GM12878 (cell line): Measurements from ENCODE around the gene PRDM16. TPM values are rescaled to one million over a fixed set of nuclear protein-coding genes. Genes with fewer than 3 reads are reported as not detected.

Experiments used
- ATAC-seq: fragments of 200-7000 bp; cut with Tn5 transposase; 3 replicates; pipeline ENCODE4 v1.9.1; 2020; ENCODE audit warnings: mild to moderate bottlenecking, moderate library complexity
- BruUV-seq: library from RNA; stranded (reverse); fragments of 400-500 nt; replicated peaks from 2 replicates; lab custom pipeline; 2021; lab: Mats Ljungman, UMichigan
- CTCF ChIA-PET: fragments of 300-600 bp; sonication (Branson Sonifier 250); formaldehyde crosslinking; extraction: SDS; loops from one replicate; lab custom pipeline; 2021; ENCODE audit warnings: inconsistent platforms; lab: Yijun Ruan, JAX
- POLR2A ChIA-PET: fragments of 350-600 bp; formaldehyde crosslinking; extraction: SDS; loops from one replicate; lab custom pipeline; 2021; ENCODE audit warnings: inconsistent platforms; lab: Charles Lee
- RAD21 ChIA-PET: fragments of 300-600 bp; sonication (Branson Sonifier 250); formaldehyde crosslinking; loops from one replicate; lab custom pipeline; 2023; ENCODE audit warnings: antibody characterized with exemption; ENCODE audit not compliant: unreplicated experiment; lab: Charles Lee
- SMC1A ChIA-PET: fragments of 300-600 bp; sonication (Branson Sonifier 250); formaldehyde crosslinking; loops from one replicate; lab custom pipeline; 2023; ENCODE audit not compliant: unreplicated experiment, uncharacterized antibody; lab: Charles Lee
- DNase-seq: peaks from one replicate; pipeline ENCODE4 v3.0.0-alpha.2; 2011; ENCODE audit warnings: low read depth, low spot score
- FAIRE-seq: peaks from 3 replicates; lab custom pipeline; 2011; peaks lifted over from hg19 to GRCh38; lab: Jason Lieb, UNC
- H2AFZ ChIP-seq: 2 replicates; pipeline ENCODE4 v1.6.0; 2011; ENCODE audit warnings: low read depth, low read length, control low read depth; ENCODE audit not compliant: control insufficient read depth
- H3K27ac ChIP-seq: 2 replicates; pipeline ENCODE4 v1.5.1; 2011; ENCODE audit warnings: control low read depth; ENCODE audit not compliant: control insufficient read depth, insufficient read depth
- H3K27me3 ChIP-seq, 2 experiments: replicated peaks in 1 of 2; 2 replicates each; pipeline versions ENCODE4 v1.6.0 to v1.6.1; 2011; ENCODE audit warnings: low read length in 1 of 2; ENCODE audit not compliant: control insufficient read depth in 2 of 2, insufficient read depth in 2 of 2
- H3K36me3 ChIP-seq, 2 experiments: 2 replicates each; pipeline ENCODE4 v1.5.1; 2011; ENCODE audit warnings: low read length in 1 of 2; ENCODE audit not compliant: control insufficient read depth in 2 of 2, insufficient read depth in 2 of 2
- H3K4me1 ChIP-seq: 2 replicates; pipeline ENCODE4 v1.6.1; 2011; ENCODE audit warnings: mild to moderate bottlenecking, low read length, moderate library complexity, mixed read lengths; ENCODE audit not compliant: control insufficient read depth, insufficient read depth
- H3K4me2 ChIP-seq: 2 replicates; pipeline ENCODE4 v1.6.0; 2011; ENCODE audit warnings: control low read depth; ENCODE audit not compliant: control insufficient read depth, insufficient read depth
- H3K4me3 ChIP-seq: fragments of 200-600 bp; sonication (generic); 2 replicates; pipeline ENCODE4 v1.5.1; 2016
- H3K79me2 ChIP-seq: 2 replicates; pipeline ENCODE4 v1.6.0; 2011; ENCODE audit warnings: low read length; ENCODE audit not compliant: control insufficient read depth, insufficient read depth
- H3K9ac ChIP-seq: 2 replicates; pipeline ENCODE4 v1.8.0; 2011; ENCODE audit warnings: low read length, control low read depth, mixed read lengths; ENCODE audit not compliant: control insufficient read depth, insufficient read depth
- H3K9me3 ChIP-seq: replicated peaks from 3 replicates; pipeline ENCODE4 v1.5.1; 2011; ENCODE audit warnings: mild to moderate bottlenecking, low read length; ENCODE audit not compliant: control insufficient read depth, insufficient read depth
- H4K20me1 ChIP-seq: 2 replicates; pipeline ENCODE4 v1.6.0; 2011; ENCODE audit not compliant: control insufficient read depth, insufficient read depth
- DPF2 ChIP-seq: fragments of 450-650 bp; IDR thresholded peaks from 2 replicates; pipeline ENCODE4 v1.6.1; 2017; ENCODE audit warnings: mild to moderate bottlenecking
- IKZF2 ChIP-seq, 2 experiments: fragments of 450-650 bp; IDR thresholded peaks; 2 replicates each; pipeline ENCODE4 v1.6.1; 2017; ENCODE audit warnings: mild to moderate bottlenecking in 2 of 2, moderate library complexity in 2 of 2
- KDM1A ChIP-seq: fragments of 200-600 bp; sonication (generic); IDR thresholded peaks from 2 replicates; pipeline ENCODE4 v1.6.1; 2016; ENCODE audit warnings: borderline replicate concordance
- PAX5 ChIP-seq: IDR thresholded peaks from 2 replicates; pipeline ENCODE4 v1.6.1; 2011; ENCODE audit warnings: low read depth, low read length, borderline replicate concordance
- POLR2AphosphoS5 ChIP-seq: IDR thresholded peaks from 2 replicates; pipeline ENCODE4 v1.6.1; 2011; ENCODE audit warnings: mild to moderate bottlenecking, low read length, inconsistent platforms
- WGBS: methylation state at CpG from one replicate; pipeline ENCODE4 v1.1.6; 2016; ENCODE audit warnings: low lambda C conversion rate; ENCODE audit not compliant: insufficient replicate concordance, insufficient coverage; ENCODE audit errors: missing lambda C conversion rate; 5-methylcytosine and 5-hydroxymethylcytosine counted together
- in situ Hi-C: fragments of 300-500 bp; cut with MboI; formaldehyde crosslinking; loops from 9 replicates; pipeline ENCODE4 v1.14.3; 2018; ENCODE audit warnings: mixed read lengths
- intact Hi-C: fragments of 100-400 bp; cut with micrococcal nuclease; formaldehyde crosslinking; loops from one replicate; pipeline ENCODE4 v1.14.2; 2022; ENCODE audit not compliant: unreplicated experiment
- polyA plus RNA-seq, 11 experiments: library from polyadenylated mRNA; depleted of rRNA in 4 of 11; unstranded in 6 of 11; stranded (reverse) in 5 of 11; fragments of >200 nt; fragmentation: Nextera tagmentation in 4 of 11; fragmentation: Illumina TruSeq in 1 of 11; extraction: Ambion mirVana in 4 of 11; extraction: Trizol in 1 of 11; gene quantifications; 1 replicate in 1 of 11; 2 replicates in 10 of 11; pipeline versions ENCODE4 v1.2.1 to v1.2.3, GENCODE V29; 2011 to 2016; ENCODE audit warnings: inconsistent platforms in 2 of 11, missing spikeins in 2 of 11, low read depth in 1 of 11
- total RNA-seq, 4 experiments: library from RNA; depleted of rRNA in 3 of 4; stranded (reverse); fragments of >200 nt in 3 of 4; fragmentation: Illumina TruSeq in 1 of 4; extraction: Trizol in 1 of 4; gene quantifications; 2 replicates each; pipeline versions ENCODE4 v1.2.1 to v1.2.3, GENCODE V29; 2013 to 2021
- TF ChIP-seq, protein P1 (sequence below): fragments of 450-650 bp; IDR thresholded peaks from 2 replicates; pipeline ENCODE4 v1.6.1; 2017; ENCODE audit warnings: borderline replicate concordance
- TF ChIP-seq, protein P2 (sequence below): fragments of 450-650 bp; IDR thresholded peaks from 2 replicates; pipeline ENCODE4 v1.6.1; 2016; ENCODE audit warnings: mild to moderate bottlenecking, moderate library complexity, borderline replicate concordance
- TF ChIP-seq, protein P3 (sequence below): fragments of 450-650 bp; formaldehyde crosslinking; IDR thresholded peaks from 2 replicates; pipeline ENCODE4 v1.4.0; 2022; ENCODE audit warnings: mild to moderate bottlenecking, moderate library complexity

Gene PRDM16
- total and polyA plus RNA-seq, 10 of the 15 experiments (the other 5 are each of a cell fraction or from before 2014, with no cell fraction given) = 0.03 TPM; not detected in 9

DNA sequence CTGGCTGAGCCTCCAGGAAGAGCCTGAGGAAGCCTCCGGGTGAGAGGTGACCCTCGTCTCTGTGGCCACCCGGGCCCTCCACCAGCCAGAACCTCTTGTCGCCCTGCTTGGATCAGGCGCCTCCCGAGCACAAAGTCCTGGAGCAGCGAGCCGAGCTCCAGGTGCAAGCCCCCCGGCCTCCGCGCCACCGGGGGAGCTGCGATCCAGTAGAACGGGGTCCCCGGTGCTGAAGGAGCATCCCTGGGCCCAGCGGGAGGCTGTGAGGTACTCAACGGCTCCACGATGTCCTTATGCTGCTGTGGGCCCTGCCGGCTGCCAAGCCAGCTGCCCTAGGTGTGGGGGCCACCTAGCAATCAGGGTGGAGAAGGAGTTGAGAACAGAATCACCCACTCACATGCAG is 102.8 kb downstream of the PRDM16 start:
- no peaks in the 10 kb centered on the region for H3K36me3 ChIP-seq
- ChIA-PET RAD21 (no interaction called here), SMC1A (no interaction called here)
- H2AFZ ChIP-seq = no peak overlapping the region
- no peaks in the 10 kb centered on the region for H4K20me1 ChIP-seq
- H3K4me3 ChIP-seq = no peak overlapping the region
- H3K27me3 ChIP-seq = no peaks in the 10 kb centered on the region
- no peak overlapping the region for H3K4me2 ChIP-seq
- H3K9me3 ChIP-seq = no peaks in the 10 kb centered on the region
- intact Hi-C loops = no loop called here
- WGBS = 36% methylated on average over 18 of the region's 19 CpGs
- no peak for DNase-seq
- TF ChIP-seq, protein P1, sequence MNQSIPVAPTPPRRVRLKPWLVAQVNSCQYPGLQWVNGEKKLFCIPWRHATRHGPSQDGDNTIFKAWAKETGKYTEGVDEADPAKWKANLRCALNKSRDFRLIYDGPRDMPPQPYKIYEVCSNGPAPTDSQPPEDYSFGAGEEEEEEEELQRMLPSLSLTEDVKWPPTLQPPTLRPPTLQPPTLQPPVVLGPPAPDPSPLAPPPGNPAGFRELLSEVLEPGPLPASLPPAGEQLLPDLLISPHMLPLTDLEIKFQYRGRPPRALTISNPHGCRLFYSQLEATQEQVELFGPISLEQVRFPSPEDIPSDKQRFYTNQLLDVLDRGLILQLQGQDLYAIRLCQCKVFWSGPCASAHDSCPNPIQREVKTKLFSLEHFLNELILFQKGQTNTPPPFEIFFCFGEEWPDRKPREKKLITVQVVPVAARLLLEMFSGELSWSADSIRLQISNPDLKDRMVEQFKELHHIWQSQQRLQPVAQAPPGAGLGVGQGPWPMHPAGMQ = no peak
- TF ChIP-seq IKZF2 (IDR thresholded peaks at IDR 0.05) (no peak), POLR2AphosphoS5 (no peak), KDM1A (no peak), DPF2 (no peak), PAX5 (no peak)
- TF ChIP-seq, protein P2, sequence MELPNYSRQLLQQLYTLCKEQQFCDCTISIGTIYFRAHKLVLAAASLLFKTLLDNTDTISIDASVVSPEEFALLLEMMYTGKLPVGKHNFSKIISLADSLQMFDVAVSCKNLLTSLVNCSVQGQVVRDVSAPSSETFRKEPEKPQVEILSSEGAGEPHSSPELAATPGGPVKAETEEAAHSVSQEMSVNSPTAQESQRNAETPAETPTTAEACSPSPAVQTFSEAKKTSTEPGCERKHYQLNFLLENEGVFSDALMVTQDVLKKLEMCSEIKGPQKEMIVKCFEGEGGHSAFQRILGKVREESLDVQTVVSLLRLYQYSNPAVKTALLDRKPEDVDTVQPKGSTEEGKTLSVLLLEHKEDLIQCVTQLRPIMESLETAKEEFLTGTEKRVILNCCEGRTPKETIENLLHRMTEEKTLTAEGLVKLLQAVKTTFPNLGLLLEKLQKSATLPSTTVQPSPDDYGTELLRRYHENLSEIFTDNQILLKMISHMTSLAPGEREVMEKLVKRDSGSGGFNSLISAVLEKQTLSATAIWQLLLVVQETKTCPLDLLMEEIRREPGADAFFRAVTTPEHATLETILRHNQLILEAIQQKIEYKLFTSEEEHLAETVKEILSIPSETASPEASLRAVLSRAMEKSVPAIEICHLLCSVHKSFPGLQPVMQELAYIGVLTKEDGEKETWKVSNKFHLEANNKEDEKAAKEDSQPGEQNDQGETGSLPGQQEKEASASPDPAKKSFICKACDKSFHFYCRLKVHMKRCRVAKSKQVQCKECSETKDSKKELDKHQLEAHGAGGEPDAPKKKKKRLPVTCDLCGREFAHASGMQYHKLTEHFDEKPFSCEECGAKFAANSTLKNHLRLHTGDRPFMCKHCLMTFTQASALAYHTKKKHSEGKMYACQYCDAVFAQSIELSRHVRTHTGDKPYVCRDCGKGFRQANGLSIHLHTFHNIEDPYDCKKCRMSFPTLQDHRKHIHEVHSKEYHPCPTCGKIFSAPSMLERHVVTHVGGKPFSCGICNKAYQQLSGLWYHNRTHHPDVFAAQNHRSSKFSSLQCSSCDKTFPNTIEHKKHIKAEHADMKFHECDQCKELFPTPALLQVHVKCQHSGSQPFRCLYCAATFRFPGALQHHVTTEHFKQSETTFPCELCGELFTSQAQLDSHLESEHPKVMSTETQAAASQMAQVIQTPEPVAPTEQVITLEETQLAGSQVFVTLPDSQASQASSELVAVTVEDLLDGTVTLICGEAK = no peak
- TF ChIP-seq, protein P3, sequence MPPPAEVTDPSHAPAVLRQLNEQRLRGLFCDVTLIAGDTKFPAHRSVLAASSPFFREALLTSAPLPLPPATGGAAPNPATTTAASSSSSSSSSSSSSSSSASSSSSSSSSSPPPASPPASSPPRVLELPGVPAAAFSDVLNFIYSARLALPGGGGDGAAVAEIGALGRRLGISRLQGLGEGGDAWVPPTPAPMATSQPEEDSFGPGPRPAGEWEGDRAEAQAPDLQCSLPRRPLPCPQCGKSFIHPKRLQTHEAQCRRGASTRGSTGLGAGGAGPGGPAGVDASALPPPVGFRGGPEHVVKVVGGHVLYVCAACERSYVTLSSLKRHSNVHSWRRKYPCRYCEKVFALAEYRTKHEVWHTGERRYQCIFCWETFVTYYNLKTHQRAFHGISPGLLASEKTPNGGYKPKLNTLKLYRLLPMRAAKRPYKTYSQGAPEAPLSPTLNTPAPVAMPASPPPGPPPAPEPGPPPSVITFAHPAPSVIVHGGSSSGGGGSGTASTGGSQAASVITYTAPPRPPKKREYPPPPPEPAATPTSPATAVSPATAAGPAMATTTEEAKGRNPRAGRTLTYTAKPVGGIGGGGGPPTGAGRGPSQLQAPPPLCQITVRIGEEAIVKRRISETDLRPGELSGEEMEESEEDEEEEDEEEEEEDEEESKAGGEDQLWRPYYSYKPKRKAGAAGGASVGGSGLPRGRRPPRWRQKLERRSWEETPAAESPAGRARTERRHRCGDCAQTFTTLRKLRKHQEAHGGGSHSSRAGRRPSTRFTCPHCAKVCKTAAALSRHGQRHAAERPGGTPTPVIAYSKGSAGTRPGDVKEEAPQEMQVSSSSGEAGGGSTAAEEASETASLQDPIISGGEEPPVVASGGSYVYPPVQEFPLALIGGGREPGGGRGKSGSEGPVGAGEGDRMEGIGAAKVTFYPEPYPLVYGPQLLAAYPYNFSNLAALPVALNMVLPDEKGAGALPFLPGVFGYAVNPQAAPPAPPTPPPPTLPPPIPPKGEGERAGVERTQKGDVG (CRISPR knock-in tag) = no peak
- TF ChIP-seq, all 136 proteins: peak for 0
- Histone ChIP-seq H3K9ac (no peak overlapping the region), H3K27ac (no peak overlapping the region), H3K79me2 (no peaks in the 10 kb centered on the region), H3K4me1 (no peaks in the 10 kb centered on the region)
- in situ Hi-C loops = no loop called here
- no TSS peak for BruUV-seq
- FAIRE-seq = no peak
- POLR2A ChIA-PET = no interaction called here
- no peak for ATAC-seq
- CTCF ChIA-PET = no interaction called here
